Measurements from ENCODE around the gene LPP. TPM values are rescaled to one million over a fixed set of nuclear protein-coding genes. Genes with fewer than 3 reads are reported as not detected.
A peak's percentile ranks its signal among the peaks of the same experiment; 100 is the strongest.

The LPP gene
- total RNA-seq, 1 experiment from 2014 or later = 20.4 TPM

GRCh38 chr3:188775412-188775811 is 621.5 kb downstream of the LPP start:
- TF ChIP-seq EZH2phosphoT487 (IDR thresholded peaks at IDR 0.05; ENCODE audit: borderline replicate concordance, low read length) (no peak), CTCF (conservative IDR thresholded peaks at IDR 0.05; ENCODE audit: low read depth, low read length) (no peak), EZH2 (IDR thresholded peaks at IDR 0.05; ENCODE audit: low read length, unreplicated experiment) (no peak)
- no TSS peak for BruUV-seq (replicated peaks)
- H3K27ac ChIP-seq (ENCODE audit: low read length) = no peak overlapping the region

GRCh38 chr3:188776447-188776846 is 622.5 kb downstream of the LPP start:
- no peaks in the 10 kb centered on the region for H3K27me3 ChIP-seq (ENCODE audit: low read length)
- no peaks in the 10 kb centered on the region for H3K9me3 ChIP-seq (ENCODE audit: low read length)
- DNase-seq (peak; percentile 58), ATAC-seq (no peak; the same call in 1 of the 2 replicates)
- no peak overlapping the region for H2AFZ ChIP-seq (ENCODE audit: low read length)
- no peak overlapping the region for H3K4me2 ChIP-seq (ENCODE audit: low read length)
- no peaks in the 10 kb centered on the region for H3K9me2 ChIP-seq (replicated peaks; ENCODE audit: low read length)
- H3K36me3 ChIP-seq (ENCODE audit: low read depth, low read length) = no peaks in the 10 kb centered on the region
- ChIA-PET POLR2A (ENCODE audit: unreplicated experiment) (no interaction called here), CTCF (no interaction called here)
- H3K79me2 ChIP-seq (ENCODE audit: low read length) = no peaks in the 10 kb centered on the region
- H3K4me3 ChIP-seq (ENCODE audit: low read length) = no peak overlapping the region
- 0 out of 2 replicates have a peak, but pooled peaks cover 11% of the 10 kb centered on the region for H3K4me1 ChIP-seq (ENCODE audit: insufficient read depth, low read length)
- H3K9ac ChIP-seq (ENCODE audit: low read length) = no peak overlapping the region
- no peak overlapping the region for H3K27ac ChIP-seq (ENCODE audit: low read length)
- BruUV-seq (replicated peaks) = no TSS peak
- TF ChIP-seq EZH2phosphoT487 (IDR thresholded peaks at IDR 0.05; ENCODE audit: borderline replicate concordance, low read length) (no peak), EZH2 (IDR thresholded peaks at IDR 0.05; ENCODE audit: low read length, unreplicated experiment) (no peak), CTCF (conservative IDR thresholded peaks at IDR 0.05; ENCODE audit: low read depth, low read length) (no peak)
- intact Hi-C loops (cut with micrococcal nuclease) = no loop called here
- no peaks in the 10 kb centered on the region for H3F3A ChIP-seq (ENCODE audit: low read length, unreplicated experiment)
- H4K20me1 ChIP-seq (ENCODE audit: low read length) = no peaks in the 10 kb centered on the region

More at GRCh38 chr3:188775412-188775811, 621.5 kb downstream of the LPP start:
- 0 out of 2 replicates have a peak, but pooled peaks cover 11% of the 10 kb centered on the region for H3K4me1 ChIP-seq (ENCODE audit: insufficient read depth, low read length)
- CTCF ChIA-PET = no interaction called here
- intact Hi-C loops (cut with micrococcal nuclease) = no loop called here
- POLR2A ChIA-PET (ENCODE audit: unreplicated experiment) = no interaction called here
- ATAC-seq = no peak
- H2AFZ ChIP-seq (ENCODE audit: low read length) = no peak overlapping the region
- H3K4me3 ChIP-seq (ENCODE audit: low read length) = no peak overlapping the region
- no peaks in the 10 kb centered on the region for H3K9me2 ChIP-seq (replicated peaks; ENCODE audit: low read length)
- no peak overlapping the region for H3K9ac ChIP-seq (ENCODE audit: low read length)
- no peaks in the 10 kb centered on the region for H3K79me2 ChIP-seq (ENCODE audit: low read length)
- H4K20me1 ChIP-seq (ENCODE audit: low read length) = no peaks in the 10 kb centered on the region
- H3K9me3 ChIP-seq (ENCODE audit: low read length) = no peaks in the 10 kb centered on the region
- H3K4me2 ChIP-seq (ENCODE audit: low read length) = no peak overlapping the region
- H3K36me3 ChIP-seq (ENCODE audit: low read depth, low read length) = no peaks in the 10 kb centered on the region
- no peak for DNase-seq
- H3F3A ChIP-seq (ENCODE audit: low read length, unreplicated experiment) = no peaks in the 10 kb centered on the region
- no peaks in the 10 kb centered on the region for H3K27me3 ChIP-seq (ENCODE audit: low read length)

- CTCF ChIA-PET = no interaction called here
Measured at GRCh38 chr3:188778091-188778852, 624.3 kb downstream of the LPP start.

More at GRCh38 chr3:188778091-188778852, 624.3 kb downstream of the LPP start:
- Histone ChIP-seq H3F3A (ENCODE audit: low read length, unreplicated experiment) (no peaks in the 10 kb centered on the region), H3K4me1 (ENCODE audit: insufficient read depth, low read length) (0 out of 2 replicates have a peak, but pooled peaks cover 11% of the 10 kb centered on the region), H3K27ac (ENCODE audit: low read length) (no peak overlapping the region), H3K9me3 (ENCODE audit: low read length) (no peaks in the 10 kb centered on the region), H3K4me3 (ENCODE audit: low read length) (no peak overlapping the region), H3K9ac (ENCODE audit: low read length) (no peak overlapping the region), H4K20me1 (ENCODE audit: low read length) (no peaks in the 10 kb centered on the region), H3K27me3 (ENCODE audit: low read length) (no peaks in the 10 kb centered on the region), H3K79me2 (ENCODE audit: low read length) (no peaks in the 10 kb centered on the region), H3K36me3 (ENCODE audit: low read depth, low read length) (no peaks in the 10 kb centered on the region), H3K4me2 (ENCODE audit: low read length) (no peak overlapping the region), H2AFZ (ENCODE audit: low read length) (no peak overlapping the region), H3K9me2 (replicated peaks; ENCODE audit: low read length) (no peaks in the 10 kb centered on the region)
- POLR2A ChIA-PET (ENCODE audit: unreplicated experiment) = no interaction called here
- ATAC-seq (no peak), DNase-seq (no peak)
- TF ChIP-seq EZH2 (IDR thresholded peaks at IDR 0.05; ENCODE audit: low read length, unreplicated experiment) = no peak
- BruUV-seq (replicated peaks) = no TSS peak
- intact Hi-C loops (cut with micrococcal nuclease) = no loop called here

Data from PC-3 (cell line).